Nephron progenitor cell (in vitro differentiated cells): ENCODE data around the gene CRELD2.

ENCODE experiments used
- DNase-seq: peaks from one replicate; pipeline ENCODE4 v3.0.0; 2021
- H3K27ac Mint-ChIP-seq: 2 replicates; pipeline ENCODE4 v1.8.0; 2021; ENCODE audit warnings: mild to moderate bottlenecking, moderate library complexity, mixed read lengths
- H3K27me3 Mint-ChIP-seq: 2 replicates; pipeline ENCODE4 v1.8.0; 2021; ENCODE audit warnings: mild to moderate bottlenecking, low read depth, mixed read lengths; ENCODE audit not compliant: poor library complexity
- H3K36me3 Mint-ChIP-seq: 2 replicates; pipeline ENCODE4 v1.8.0; 2021; ENCODE audit warnings: low read depth, mixed read lengths
- H3K4me1 Mint-ChIP-seq: 2 replicates; pipeline ENCODE4 v1.8.0; 2021; ENCODE audit warnings: mixed read lengths
- H3K4me3 Mint-ChIP-seq: 2 replicates; pipeline ENCODE4 v1.8.0; 2021; ENCODE audit warnings: mild to moderate bottlenecking, moderate library complexity, mixed read lengths
- H3K9me3 Mint-ChIP-seq: 2 replicates; pipeline ENCODE4 v1.8.0; 2021; ENCODE audit warnings: mild to moderate bottlenecking, moderate library complexity, mixed read lengths
- TF ChIP-seq, protein P1 (sequence below): fragments of 200-600 bp; sonication (generic); IDR thresholded peaks from 2 replicates; pipeline ENCODE4 v1.5.0; 2021; ENCODE audit warnings: antibody characterized with exemption

Gene CRELD2

DNA sequence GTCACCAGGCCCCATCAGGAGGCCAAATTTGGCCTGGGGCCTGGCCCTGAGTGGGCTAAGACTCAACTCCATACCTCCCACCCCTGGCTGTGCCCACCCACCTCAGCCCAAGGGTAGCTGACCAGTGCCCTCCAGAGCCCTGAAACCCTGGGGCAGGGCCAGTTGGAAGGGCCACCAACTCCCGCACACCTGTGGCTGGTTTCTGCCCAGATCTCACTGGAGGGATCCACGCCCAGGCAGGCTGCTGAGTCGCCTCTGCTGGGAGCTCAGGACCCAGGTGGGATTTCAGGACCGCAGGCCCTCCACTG is 33.2 kb downstream of the CRELD2 start:
- Mint-ChIP-seq H3K27ac (no peak overlapping the region), H3K4me1 (peaks cover 20% of the 10 kb centered on the region), H3K36me3 (no peaks in the 10 kb centered on the region), H3K4me3 (no peak overlapping the region), H3K9me3 (no peaks in the 10 kb centered on the region), H3K27me3 (no peaks in the 10 kb centered on the region)
- TF ChIP-seq, protein P1, sequence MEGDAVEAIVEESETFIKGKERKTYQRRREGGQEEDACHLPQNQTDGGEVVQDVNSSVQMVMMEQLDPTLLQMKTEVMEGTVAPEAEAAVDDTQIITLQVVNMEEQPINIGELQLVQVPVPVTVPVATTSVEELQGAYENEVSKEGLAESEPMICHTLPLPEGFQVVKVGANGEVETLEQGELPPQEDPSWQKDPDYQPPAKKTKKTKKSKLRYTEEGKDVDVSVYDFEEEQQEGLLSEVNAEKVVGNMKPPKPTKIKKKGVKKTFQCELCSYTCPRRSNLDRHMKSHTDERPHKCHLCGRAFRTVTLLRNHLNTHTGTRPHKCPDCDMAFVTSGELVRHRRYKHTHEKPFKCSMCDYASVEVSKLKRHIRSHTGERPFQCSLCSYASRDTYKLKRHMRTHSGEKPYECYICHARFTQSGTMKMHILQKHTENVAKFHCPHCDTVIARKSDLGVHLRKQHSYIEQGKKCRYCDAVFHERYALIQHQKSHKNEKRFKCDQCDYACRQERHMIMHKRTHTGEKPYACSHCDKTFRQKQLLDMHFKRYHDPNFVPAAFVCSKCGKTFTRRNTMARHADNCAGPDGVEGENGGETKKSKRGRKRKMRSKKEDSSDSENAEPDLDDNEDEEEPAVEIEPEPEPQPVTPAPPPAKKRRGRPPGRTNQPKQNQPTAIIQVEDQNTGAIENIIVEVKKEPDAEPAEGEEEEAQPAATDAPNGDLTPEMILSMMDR = no peak
- DNase-seq = no peak

DNA sequence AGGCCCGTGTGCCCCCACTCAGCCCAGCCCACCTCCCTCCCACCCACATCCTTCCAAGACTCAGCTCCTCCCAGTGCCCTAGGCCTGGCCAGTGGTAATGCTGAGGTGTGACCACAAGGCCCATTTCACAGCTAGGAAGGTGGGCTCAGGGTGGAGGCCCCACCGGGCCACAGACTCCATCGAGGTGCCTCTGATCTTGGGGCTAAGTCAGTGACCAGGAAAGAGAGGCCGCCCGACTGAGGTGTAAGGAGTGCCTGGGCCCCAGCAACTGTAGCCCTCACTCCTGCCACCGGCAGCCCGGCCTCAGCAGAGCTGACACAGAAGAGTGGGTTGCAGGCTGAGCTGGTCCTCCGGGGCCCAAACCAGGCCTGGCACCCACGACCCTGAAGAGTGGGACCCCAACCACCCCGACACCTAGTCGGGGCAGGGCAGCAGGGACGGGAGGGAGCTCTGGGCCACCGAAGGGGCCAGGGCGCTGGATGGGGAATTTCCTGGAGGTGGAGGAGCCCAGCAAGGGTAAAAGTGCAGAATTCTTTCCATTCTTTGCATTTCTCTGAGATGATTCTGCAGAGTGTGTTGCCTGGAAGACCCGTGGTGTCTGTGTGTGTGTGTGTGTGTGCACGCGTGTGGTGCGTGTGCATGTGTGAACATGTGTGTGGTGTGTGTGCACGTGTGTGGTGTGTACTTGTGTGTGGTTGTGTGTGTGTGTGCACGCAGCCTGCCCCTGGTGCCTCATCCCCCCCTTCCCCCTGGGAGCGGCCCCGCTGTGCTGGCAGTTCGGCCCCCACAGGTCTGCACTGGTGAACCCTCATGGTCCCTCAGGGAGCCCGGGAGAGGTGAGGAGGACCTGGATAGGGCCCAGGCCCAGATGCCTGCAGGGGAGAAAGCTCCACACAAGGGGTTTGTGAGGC is 33.8 kb downstream of the CRELD2 start:
- Mint-ChIP-seq H3K27me3 (no peaks in the 10 kb centered on the region), H3K9me3 (no peaks in the 10 kb centered on the region), H3K4me1 (peaks cover 17% of the 10 kb centered on the region), H3K4me3 (no peak overlapping the region), H3K36me3 (no peaks in the 10 kb centered on the region), H3K27ac (peak overlapping the region; percentile 89)
- DNase-seq = no peak
- TF ChIP-seq, protein P1 = no peak

DNA sequence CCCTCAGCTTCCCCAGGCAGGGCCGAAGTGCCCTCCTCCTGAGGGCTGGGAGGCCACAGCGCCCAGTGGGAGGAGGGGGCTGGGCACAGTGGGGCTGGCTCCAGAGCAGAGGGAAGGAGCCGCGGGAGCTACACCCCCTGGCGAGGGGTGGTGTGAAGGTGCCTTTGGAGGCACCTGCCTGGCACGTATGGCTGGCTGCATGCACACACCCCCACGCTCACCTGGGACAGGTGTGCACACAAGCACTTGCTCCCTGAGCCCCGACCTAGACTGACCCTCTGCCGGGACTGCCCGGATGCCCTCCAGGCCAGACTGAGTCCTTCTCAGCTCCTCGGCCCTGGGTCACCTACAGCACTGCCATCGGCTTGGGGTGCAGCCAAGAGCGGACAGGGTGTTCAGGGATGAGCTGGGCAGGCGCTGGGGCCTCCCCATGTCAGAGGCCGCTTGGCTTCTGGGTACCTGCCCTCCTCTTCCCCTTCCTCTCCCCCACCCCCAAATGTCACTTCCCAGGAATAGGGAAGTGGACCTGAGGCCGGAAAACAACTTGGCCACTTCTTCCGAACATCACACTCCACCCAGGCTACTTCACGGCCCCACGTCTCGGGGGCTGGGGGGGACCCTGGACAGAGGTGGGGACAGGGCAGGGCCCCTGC is 34.7 kb downstream of the CRELD2 start:
- no peak overlapping the region for H3K4me3 Mint-ChIP-seq
- H3K36me3 Mint-ChIP-seq = no peaks in the 10 kb centered on the region
- no peaks in the 10 kb centered on the region for H3K27me3 Mint-ChIP-seq
- TF ChIP-seq, protein P1 = no peak
- H3K27ac Mint-ChIP-seq = no peak overlapping the region
- no peak for DNase-seq
- H3K4me1 Mint-ChIP-seq = peaks cover 20% of the 10 kb centered on the region
- H3K9me3 Mint-ChIP-seq = no peaks in the 10 kb centered on the region

DNA sequence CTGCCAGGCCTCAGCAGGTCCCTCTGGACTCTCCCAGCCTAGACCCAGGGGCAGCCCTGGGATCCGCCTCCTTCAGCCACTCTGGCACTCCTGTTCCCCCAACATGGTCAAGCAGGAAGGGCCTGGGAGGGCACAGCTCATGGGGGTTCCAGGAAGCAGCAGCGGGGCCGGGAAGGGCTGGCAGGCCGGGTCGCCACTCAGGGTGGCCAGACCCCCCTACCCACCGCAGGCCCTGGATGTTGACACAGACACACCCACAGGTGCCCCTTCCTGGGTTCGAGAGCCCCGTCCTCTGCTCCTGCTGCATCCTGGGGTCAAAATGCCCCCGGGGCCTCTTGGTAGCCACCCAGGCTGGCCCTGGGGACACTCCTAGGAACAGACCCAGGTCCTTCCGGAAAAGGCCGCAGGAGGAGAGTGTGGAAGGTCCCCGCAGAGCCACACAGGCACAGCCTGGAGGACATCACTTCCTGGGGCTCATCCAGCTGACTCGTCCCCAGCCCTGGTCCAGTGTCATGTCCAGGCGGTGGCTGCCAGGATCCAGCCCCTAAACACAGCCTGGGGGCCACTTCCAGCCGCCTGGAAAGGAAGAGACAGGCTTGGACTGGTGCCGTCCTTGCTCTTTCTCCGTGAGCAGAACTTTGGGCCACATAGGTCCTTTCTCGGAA is 35.4 kb downstream of the CRELD2 start:
- Mint-ChIP-seq H3K27ac (no peak overlapping the region), H3K9me3 (no peaks in the 10 kb centered on the region), H3K4me3 (no peak overlapping the region), H3K4me1 (peaks cover 27% of the 10 kb centered on the region), H3K36me3 (no peaks in the 10 kb centered on the region), H3K27me3 (no peaks in the 10 kb centered on the region)
- TF ChIP-seq, protein P1 = no peak
- no peak for DNase-seq

DNA sequence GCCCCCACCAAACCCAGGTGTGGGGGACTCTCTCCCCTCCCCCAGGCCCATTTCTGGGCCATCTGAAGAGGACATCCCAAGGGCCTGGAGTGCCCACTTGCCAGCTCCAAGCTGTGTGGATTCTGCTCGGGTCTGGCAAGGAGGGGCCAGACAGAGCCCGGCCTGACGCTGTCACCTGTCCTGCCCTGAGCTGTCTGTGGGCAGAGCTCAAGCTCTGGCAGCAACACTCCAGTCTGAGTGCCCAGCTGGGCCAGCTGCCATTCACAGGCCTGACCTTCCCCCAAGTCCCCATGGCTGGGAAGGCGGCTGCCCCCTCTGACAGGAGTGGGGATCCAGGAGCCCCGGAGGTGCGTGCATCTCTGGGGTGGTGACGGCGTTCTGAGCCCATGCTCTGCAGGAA is 35.9 kb downstream of the CRELD2 start:
- DNase-seq = no peak
- no peak overlapping the region for H3K4me3 Mint-ChIP-seq
- no peaks in the 10 kb centered on the region for H3K27me3 Mint-ChIP-seq
- peaks cover 32% of the 10 kb centered on the region for H3K4me1 Mint-ChIP-seq
- H3K9me3 Mint-ChIP-seq = no peaks in the 10 kb centered on the region
- TF ChIP-seq, protein P1 = no peak
- no peaks in the 10 kb centered on the region for H3K36me3 Mint-ChIP-seq
- no peak overlapping the region for H3K27ac Mint-ChIP-seq
